GM12878 (cell line): ENCODE data around the gene MTO1. TPM values are rescaled to one million over a fixed set of nuclear protein-coding genes. Genes with fewer than 3 reads are reported as not detected.

Experiments
- ATAC-seq: fragments of 200-7000 bp; cut with Tn5 transposase; 3 replicates; pipeline ENCODE4 v1.9.1; 2020; ENCODE audit warnings: mild to moderate bottlenecking, moderate library complexity
- BruUV-seq: library from RNA; stranded (reverse); fragments of 400-500 nt; replicated peaks from 2 replicates; lab custom pipeline; 2021; lab: Mats Ljungman, UMichigan
- CTCF ChIA-PET: fragments of 300-600 bp; sonication (Branson Sonifier 250); formaldehyde crosslinking; extraction: SDS; loops from one replicate; lab custom pipeline; 2021; ENCODE audit warnings: inconsistent platforms; lab: Yijun Ruan, JAX
- POLR2A ChIA-PET: fragments of 350-600 bp; formaldehyde crosslinking; extraction: SDS; loops from one replicate; lab custom pipeline; 2021; ENCODE audit warnings: inconsistent platforms; lab: Charles Lee
- RAD21 ChIA-PET: fragments of 300-600 bp; sonication (Branson Sonifier 250); formaldehyde crosslinking; loops from one replicate; lab custom pipeline; 2023; ENCODE audit warnings: antibody characterized with exemption; ENCODE audit not compliant: unreplicated experiment; lab: Charles Lee
- SMC1A ChIA-PET: fragments of 300-600 bp; sonication (Branson Sonifier 250); formaldehyde crosslinking; loops from one replicate; lab custom pipeline; 2023; ENCODE audit not compliant: unreplicated experiment, uncharacterized antibody; lab: Charles Lee
- DNase-seq: peaks from one replicate; pipeline ENCODE4 v3.0.0-alpha.2; 2011; ENCODE audit warnings: low read depth, low spot score
- FAIRE-seq: peaks from 3 replicates; lab custom pipeline; 2011; peaks lifted over from hg19 to GRCh38; lab: Jason Lieb, UNC
- H2AFZ ChIP-seq: 2 replicates; pipeline ENCODE4 v1.6.0; 2011; ENCODE audit warnings: low read depth, low read length, control low read depth; ENCODE audit not compliant: control insufficient read depth
- H3K27ac ChIP-seq: 2 replicates; pipeline ENCODE4 v1.5.1; 2011; ENCODE audit warnings: control low read depth; ENCODE audit not compliant: control insufficient read depth, insufficient read depth
- H3K27me3 ChIP-seq, 2 experiments: replicated peaks in 1 of 2; 2 replicates each; pipeline versions ENCODE4 v1.6.0 to v1.6.1; 2011; ENCODE audit warnings: low read length in 1 of 2; ENCODE audit not compliant: control insufficient read depth in 2 of 2, insufficient read depth in 2 of 2
- H3K36me3 ChIP-seq, 2 experiments: 2 replicates each; pipeline ENCODE4 v1.5.1; 2011; ENCODE audit warnings: low read length in 1 of 2; ENCODE audit not compliant: control insufficient read depth in 2 of 2, insufficient read depth in 2 of 2
- H3K4me1 ChIP-seq: 2 replicates; pipeline ENCODE4 v1.6.1; 2011; ENCODE audit warnings: mild to moderate bottlenecking, low read length, moderate library complexity, mixed read lengths; ENCODE audit not compliant: control insufficient read depth, insufficient read depth
- H3K4me2 ChIP-seq: 2 replicates; pipeline ENCODE4 v1.6.0; 2011; ENCODE audit warnings: control low read depth; ENCODE audit not compliant: control insufficient read depth, insufficient read depth
- H3K4me3 ChIP-seq: fragments of 200-600 bp; sonication (generic); 2 replicates; pipeline ENCODE4 v1.5.1; 2016
- H3K79me2 ChIP-seq: 2 replicates; pipeline ENCODE4 v1.6.0; 2011; ENCODE audit warnings: low read length; ENCODE audit not compliant: control insufficient read depth, insufficient read depth
- H3K9ac ChIP-seq: 2 replicates; pipeline ENCODE4 v1.8.0; 2011; ENCODE audit warnings: low read length, control low read depth, mixed read lengths; ENCODE audit not compliant: control insufficient read depth, insufficient read depth
- H3K9me3 ChIP-seq: replicated peaks from 3 replicates; pipeline ENCODE4 v1.5.1; 2011; ENCODE audit warnings: mild to moderate bottlenecking, low read length; ENCODE audit not compliant: control insufficient read depth, insufficient read depth
- H4K20me1 ChIP-seq: 2 replicates; pipeline ENCODE4 v1.6.0; 2011; ENCODE audit not compliant: control insufficient read depth, insufficient read depth
- CHD2 ChIP-seq: IDR thresholded peaks from 2 replicates; pipeline ENCODE4 v1.6.1; 2011; ENCODE audit warnings: low read depth, low read length, improper control_type of control experiment, borderline replicate concordance
- FOXM1 ChIP-seq: IDR thresholded peaks from 2 replicates; pipeline ENCODE4 v1.6.1; 2012; ENCODE audit warnings: low read depth, mild to moderate bottlenecking, inconsistent platforms, low read length, moderate library complexity
- KDM1A ChIP-seq: fragments of 200-600 bp; sonication (generic); IDR thresholded peaks from 2 replicates; pipeline ENCODE4 v1.6.1; 2016; ENCODE audit warnings: borderline replicate concordance
- NFXL1 ChIP-seq: fragments of 450-650 bp; IDR thresholded peaks from 2 replicates; pipeline ENCODE4 v1.6.1; 2017; ENCODE audit warnings: antibody characterized with exemption, mild to moderate bottlenecking, borderline replicate concordance
- NRF1 ChIP-seq: conservative IDR thresholded peaks from 2 replicates; pipeline ENCODE4 v1.6.1; 2011; ENCODE audit warnings: mild to moderate bottlenecking, low read depth, low read length, improper control_type of control experiment
- SMAD1 ChIP-seq: fragments of 450-650 bp; IDR thresholded peaks from 2 replicates; pipeline ENCODE4 v1.6.1; 2018; ENCODE audit warnings: mild to moderate bottlenecking, low read depth; ENCODE audit not compliant: partially characterized antibody
- SPI1 ChIP-seq: IDR thresholded peaks from 2 replicates; pipeline ENCODE4 v1.6.1; 2011; ENCODE audit warnings: low read depth, mild to moderate bottlenecking, low read length, moderate library complexity, borderline replicate concordance; ENCODE audit not compliant: insufficient read depth
- TCF12 ChIP-seq: IDR thresholded peaks from 2 replicates; pipeline ENCODE4 v1.6.1; 2011; ENCODE audit warnings: low read depth, mild to moderate bottlenecking, low read length
- ZNF217 ChIP-seq: fragments of 450-650 bp; IDR thresholded peaks from 2 replicates; pipeline ENCODE4 v1.6.1; 2017; ENCODE audit warnings: antibody characterized with exemption, mild to moderate bottlenecking
- ZSCAN29 ChIP-seq: fragments of 450-650 bp; IDR thresholded peaks from 2 replicates; pipeline ENCODE4 v1.6.1; 2017; ENCODE audit warnings: mild to moderate bottlenecking, moderate library complexity
- WGBS: methylation state at CpG from one replicate; pipeline ENCODE4 v1.1.6; 2016; ENCODE audit warnings: low lambda C conversion rate; ENCODE audit not compliant: insufficient replicate concordance, insufficient coverage; ENCODE audit errors: missing lambda C conversion rate; 5-methylcytosine and 5-hydroxymethylcytosine counted together
- in situ Hi-C: fragments of 300-500 bp; cut with MboI; formaldehyde crosslinking; loops from 9 replicates; pipeline ENCODE4 v1.14.3; 2018; ENCODE audit warnings: mixed read lengths
- intact Hi-C: fragments of 100-400 bp; cut with micrococcal nuclease; formaldehyde crosslinking; loops from one replicate; pipeline ENCODE4 v1.14.2; 2022; ENCODE audit not compliant: unreplicated experiment
- polyA plus RNA-seq, 11 experiments: library from polyadenylated mRNA; depleted of rRNA in 4 of 11; unstranded in 6 of 11; stranded (reverse) in 5 of 11; fragments of >200 nt; fragmentation: Nextera tagmentation in 4 of 11; fragmentation: Illumina TruSeq in 1 of 11; extraction: Ambion mirVana in 4 of 11; extraction: Trizol in 1 of 11; gene quantifications; 1 replicate in 1 of 11; 2 replicates in 10 of 11; pipeline versions ENCODE4 v1.2.1 to v1.2.3, GENCODE V29; 2011 to 2016; ENCODE audit warnings: inconsistent platforms in 2 of 11, missing spikeins in 2 of 11, low read depth in 1 of 11
- small RNA-seq: library from RNA; depleted of rRNA; stranded (forward); fragments of <200 nt; gene quantifications from one replicate; pipeline ENCODE3, GENCODE V24; 2014
- total RNA-seq, 4 experiments: library from RNA; depleted of rRNA in 3 of 4; stranded (reverse); fragments of >200 nt in 3 of 4; fragmentation: Illumina TruSeq in 1 of 4; extraction: Trizol in 1 of 4; gene quantifications; 2 replicates each; pipeline versions ENCODE4 v1.2.1 to v1.2.3, GENCODE V29; 2013 to 2021
- TF ChIP-seq, protein P1 (sequence below): IDR thresholded peaks from 2 replicates; pipeline ENCODE4 v1.6.1; 2012; ENCODE audit warnings: improper control_type of control experiment, low read depth, low read length; ENCODE audit not compliant: insufficient replicate concordance

The MTO1 gene
- total and polyA plus RNA-seq, 10 of the 15 experiments (the other 5 are each of a cell fraction or from before 2014, with no cell fraction given) = 24.8 to 53.6 (median 33.1) TPM

DNA sequence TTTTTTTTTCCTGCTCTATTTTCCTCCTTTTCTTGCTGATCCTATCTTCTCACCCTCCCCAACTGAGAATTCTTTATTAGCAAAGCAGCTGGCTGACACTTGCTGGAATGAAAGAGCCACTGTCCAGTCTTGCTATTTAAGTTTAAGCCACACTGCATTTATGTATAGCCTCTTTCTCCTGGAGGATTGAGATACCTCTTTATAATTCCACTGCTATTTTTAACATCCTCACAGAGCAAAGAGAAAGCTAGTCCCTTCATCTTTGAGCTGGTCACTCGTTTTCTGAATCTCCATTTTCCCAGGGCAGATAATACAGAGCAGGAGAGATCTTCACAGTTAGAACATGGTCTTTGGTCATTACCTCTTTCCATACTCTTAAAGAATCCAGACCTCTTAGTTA, 95.3 kb downstream of the MTO1 start:
- no peaks in the 10 kb centered on the region for H4K20me1 ChIP-seq
- H3K9ac ChIP-seq = no peak overlapping the region
- no peak for FAIRE-seq
- no peaks in the 10 kb centered on the region for H3K36me3 ChIP-seq
- no peak overlapping the region for H3K4me2 ChIP-seq
- H3K9me3 ChIP-seq = no peaks in the 10 kb centered on the region
- H3K4me1 ChIP-seq = peaks cover 29% of the 10 kb centered on the region
- DNase-seq = no peak
- no TSS peak for BruUV-seq
- SMC1A ChIA-PET = interaction anchor here (1.0 to 5.3 kb wide), 11 partner anchors 9 to 85 kb away, joined by 3 to 38 read pairs (median 6); partner anchors contain the start of gene EEF1A1
- POLR2A ChIA-PET = interaction anchor here (0.5 to 4.8 kb wide), 5 partner anchors 9 to 83 kb away, joined by 3 to 48 read pairs (median 4); partner anchors contain the start of gene EEF1A1
- RAD21 ChIA-PET = interaction anchor here (1.1 to 4.6 kb wide), 8 partner anchors 8 to 54 kb away, joined by 4 to 42 read pairs (median 9); partner anchors contain the start of gene EEF1A1
- no peaks in the 10 kb centered on the region for H3K79me2 ChIP-seq
- ATAC-seq = no peak
- H3K27ac ChIP-seq = no peak overlapping the region
- no peaks in the 10 kb centered on the region for H3K27me3 ChIP-seq
- no peak overlapping the region for H2AFZ ChIP-seq
- no peak overlapping the region for H3K4me3 ChIP-seq
- WGBS = 19% methylated on average over 1 of the region's 1 CpG
- CTCF ChIA-PET = interaction anchor here (0.7 to 3.0 kb wide), 7 partner anchors 8 to 43 kb away, joined by 3 to 18 read pairs (median 4); no protein-coding TSS in a partner anchor
- no peak for TF ChIP-seq SPI1
- TF ChIP-seq ZNF217 = no peak
- TF ChIP-seq TCF12 = no peak
- no peak for TF ChIP-seq FOXM1
- TF ChIP-seq, protein P1, sequence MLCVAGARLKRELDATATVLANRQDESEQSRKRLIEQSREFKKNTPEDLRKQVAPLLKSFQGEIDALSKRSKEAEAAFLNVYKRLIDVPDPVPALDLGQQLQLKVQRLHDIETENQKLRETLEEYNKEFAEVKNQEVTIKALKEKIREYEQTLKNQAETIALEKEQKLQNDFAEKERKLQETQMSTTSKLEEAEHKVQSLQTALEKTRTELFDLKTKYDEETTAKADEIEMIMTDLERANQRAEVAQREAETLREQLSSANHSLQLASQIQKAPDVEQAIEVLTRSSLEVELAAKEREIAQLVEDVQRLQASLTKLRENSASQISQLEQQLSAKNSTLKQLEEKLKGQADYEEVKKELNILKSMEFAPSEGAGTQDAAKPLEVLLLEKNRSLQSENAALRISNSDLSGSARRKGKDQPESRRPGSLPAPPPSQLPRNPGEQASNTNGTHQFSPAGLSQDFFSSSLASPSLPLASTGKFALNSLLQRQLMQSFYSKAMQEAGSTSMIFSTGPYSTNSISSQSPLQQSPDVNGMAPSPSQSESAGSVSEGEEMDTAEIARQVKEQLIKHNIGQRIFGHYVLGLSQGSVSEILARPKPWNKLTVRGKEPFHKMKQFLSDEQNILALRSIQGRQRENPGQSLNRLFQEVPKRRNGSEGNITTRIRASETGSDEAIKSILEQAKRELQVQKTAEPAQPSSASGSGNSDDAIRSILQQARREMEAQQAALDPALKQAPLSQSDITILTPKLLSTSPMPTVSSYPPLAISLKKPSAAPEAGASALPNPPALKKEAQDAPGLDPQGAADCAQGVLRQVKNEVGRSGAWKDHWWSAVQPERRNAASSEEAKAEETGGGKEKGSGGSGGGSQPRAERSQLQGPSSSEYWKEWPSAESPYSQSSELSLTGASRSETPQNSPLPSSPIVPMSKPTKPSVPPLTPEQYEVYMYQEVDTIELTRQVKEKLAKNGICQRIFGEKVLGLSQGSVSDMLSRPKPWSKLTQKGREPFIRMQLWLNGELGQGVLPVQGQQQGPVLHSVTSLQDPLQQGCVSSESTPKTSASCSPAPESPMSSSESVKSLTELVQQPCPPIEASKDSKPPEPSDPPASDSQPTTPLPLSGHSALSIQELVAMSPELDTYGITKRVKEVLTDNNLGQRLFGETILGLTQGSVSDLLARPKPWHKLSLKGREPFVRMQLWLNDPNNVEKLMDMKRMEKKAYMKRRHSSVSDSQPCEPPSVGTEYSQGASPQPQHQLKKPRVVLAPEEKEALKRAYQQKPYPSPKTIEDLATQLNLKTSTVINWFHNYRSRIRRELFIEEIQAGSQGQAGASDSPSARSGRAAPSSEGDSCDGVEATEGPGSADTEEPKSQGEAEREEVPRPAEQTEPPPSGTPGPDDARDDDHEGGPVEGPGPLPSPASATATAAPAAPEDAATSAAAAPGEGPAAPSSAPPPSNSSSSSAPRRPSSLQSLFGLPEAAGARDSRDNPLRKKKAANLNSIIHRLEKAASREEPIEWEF = no peak
- no peak for TF ChIP-seq KDM1A
- no peak for TF ChIP-seq ZSCAN29
- no peak for TF ChIP-seq NFXL1
- TF ChIP-seq NRF1 = no peak
- no peak for TF ChIP-seq CHD2
- TF ChIP-seq SMAD1 = no peak
- in situ Hi-C loops (no loop called here), intact Hi-C loops (no loop called here)

Small RNA genes lying within 50 kb of the gene (small RNA-seq; reads per million reads assigned to genes)
- not detected for gene AL603910.2
- not detected for gene RN7SL827P
- not detected for gene RNU6-975P

Other genes with a start within 250 kb of the MTO1 start
Only the 7 nearest of the 10 such genes appear.
- not detected in 2 replicates for gene DPPA5, start 107.5 kb upstream of the MTO1 start, total RNA-seq (2014; rRNA removed)
- gene DPPA5, start 107.5 kb upstream of the MTO1 start, total RNA-seq (2014; rRNA removed; fragmentation: Illumina TruSeq; extraction: Trizol) = not detected in 2 replicates
- not detected in 2 replicates for gene DPPA5, start 107.5 kb upstream of the MTO1 start, total RNA-seq (2021)
- gene DPPA5, start 107.5 kb upstream of the MTO1 start, polyA plus RNA-seq (2011; rRNA removed) = not detected in 2 replicates
- not detected in 2 replicates for gene DPPA5, start 107.5 kb upstream of the MTO1 start, polyA plus RNA-seq (2014; fragmentation: Illumina TruSeq; extraction: Trizol)
- not detected for gene DPPA5, start 107.5 kb upstream of the MTO1 start, polyA plus RNA-seq (2014; fragmentation: Nextera tagmentation; extraction: Ambion mirVana)
- gene DPPA5, start 107.5 kb upstream of the MTO1 start, polyA plus RNA-seq (2014; rRNA removed) = not detected in 2 replicates
- gene DPPA5, start 107.5 kb upstream of the MTO1 start, polyA plus RNA-seq (2016; fragmentation: Nextera tagmentation; extraction: Ambion mirVana) = not detected
- gene KHDC3L, start 99.1 kb upstream of the MTO1 start, total RNA-seq (2014; rRNA removed) = not detected in 2 replicates
- gene KHDC3L, start 99.1 kb upstream of the MTO1 start, total RNA-seq (2014; rRNA removed; fragmentation: Illumina TruSeq; extraction: Trizol) = not detected in 2 replicates
- gene KHDC3L, start 99.1 kb upstream of the MTO1 start, total RNA-seq (2021) = not detected in 2 replicates
- not detected in 2 replicates for gene KHDC3L, start 99.1 kb upstream of the MTO1 start, polyA plus RNA-seq (2011; rRNA removed)
- not detected in 2 replicates for gene KHDC3L, start 99.1 kb upstream of the MTO1 start, polyA plus RNA-seq (2014; fragmentation: Illumina TruSeq; extraction: Trizol)
- not detected for gene KHDC3L, start 99.1 kb upstream of the MTO1 start, polyA plus RNA-seq (2014; fragmentation: Nextera tagmentation; extraction: Ambion mirVana)
- not detected in 2 replicates for gene KHDC3L, start 99.1 kb upstream of the MTO1 start, polyA plus RNA-seq (2014; rRNA removed)
- not detected for gene KHDC3L, start 99.1 kb upstream of the MTO1 start, polyA plus RNA-seq (2016; fragmentation: Nextera tagmentation; extraction: Ambion mirVana)
- not detected in 2 replicates for gene OOEP, start 91.8 kb upstream of the MTO1 start, total RNA-seq (2014; rRNA removed)
- not detected in 2 replicates for gene OOEP, start 91.8 kb upstream of the MTO1 start, total RNA-seq (2014; rRNA removed; fragmentation: Illumina TruSeq; extraction: Trizol)
- not detected in 2 replicates for gene OOEP, start 91.8 kb upstream of the MTO1 start, total RNA-seq (2021)
- 0.08 TPM in 1 of 2 replicates, not detected in the other for gene OOEP, start 91.8 kb upstream of the MTO1 start, polyA plus RNA-seq (2011; rRNA removed)
- not detected in 2 replicates for gene OOEP, start 91.8 kb upstream of the MTO1 start, polyA plus RNA-seq (2014; fragmentation: Illumina TruSeq; extraction: Trizol)
- not detected for gene OOEP, start 91.8 kb upstream of the MTO1 start, polyA plus RNA-seq (2014; fragmentation: Nextera tagmentation; extraction: Ambion mirVana)
- gene OOEP, start 91.8 kb upstream of the MTO1 start, polyA plus RNA-seq (2014; rRNA removed) = not detected in 2 replicates
- not detected for gene OOEP, start 91.8 kb upstream of the MTO1 start, polyA plus RNA-seq (2016; fragmentation: Nextera tagmentation; extraction: Ambion mirVana)
- gene DDX43, start 66.9 kb upstream of the MTO1 start, total RNA-seq (2014; rRNA removed) = not detected in 2 replicates
- not detected in 2 replicates for gene DDX43, start 66.9 kb upstream of the MTO1 start, total RNA-seq (2014; rRNA removed; fragmentation: Illumina TruSeq; extraction: Trizol)
- 0.08 TPM in 1 of 2 replicates, not detected in the other for gene DDX43, start 66.9 kb upstream of the MTO1 start, total RNA-seq (2021)
- gene DDX43, start 66.9 kb upstream of the MTO1 start, polyA plus RNA-seq (2011; rRNA removed) = not detected in 2 replicates
- not detected in 2 replicates for gene DDX43, start 66.9 kb upstream of the MTO1 start, polyA plus RNA-seq (2014; fragmentation: Illumina TruSeq; extraction: Trizol)
- gene DDX43, start 66.9 kb upstream of the MTO1 start, polyA plus RNA-seq (2014; fragmentation: Nextera tagmentation; extraction: Ambion mirVana) = not detected
- not detected in 2 replicates for gene DDX43, start 66.9 kb upstream of the MTO1 start, polyA plus RNA-seq (2014; rRNA removed)
- under 1 TPM in 1 of 2 experiments, not detected in 1; 0.12 TPM for gene DDX43, start 66.9 kb upstream of the MTO1 start, polyA plus RNA-seq (2016; fragmentation: Nextera tagmentation; extraction: Ambion mirVana)
- gene CGAS, start 9.4 kb upstream of the MTO1 start, total RNA-seq (2014; rRNA removed) = 30.2 and 32.5 TPM in 2 replicates
- 23.5 and 24.9 TPM in 2 replicates for gene CGAS, start 9.4 kb upstream of the MTO1 start, total RNA-seq (2014; rRNA removed; fragmentation: Illumina TruSeq; extraction: Trizol)
- 25.7 and 25.8 TPM in 2 replicates for gene CGAS, start 9.4 kb upstream of the MTO1 start, total RNA-seq (2021)
- gene CGAS, start 9.4 kb upstream of the MTO1 start, polyA plus RNA-seq (2011; rRNA removed) = 15.3 and 23.3 TPM in 2 replicates
- gene CGAS, start 9.4 kb upstream of the MTO1 start, polyA plus RNA-seq (2014; fragmentation: Illumina TruSeq; extraction: Trizol) = 13.1 and 15.5 TPM in 2 replicates
- gene CGAS, start 9.4 kb upstream of the MTO1 start, polyA plus RNA-seq (2014; fragmentation: Nextera tagmentation; extraction: Ambion mirVana) = 1 to 10 TPM; 4.7 to 7.9 TPM
- 16.9 and 19.9 TPM in 2 replicates for gene CGAS, start 9.4 kb upstream of the MTO1 start, polyA plus RNA-seq (2014; rRNA removed)
- 10 to 100 TPM; 24.2 to 25.5 TPM for gene CGAS, start 9.4 kb upstream of the MTO1 start, polyA plus RNA-seq (2016; fragmentation: Nextera tagmentation; extraction: Ambion mirVana)
- gene EEF1A1, start 59.3 kb downstream of the MTO1 start, total RNA-seq (2014; rRNA removed) = 14,131 and 16,902 TPM in 2 replicates
- 17,468 and 18,090 TPM in 2 replicates for gene EEF1A1, start 59.3 kb downstream of the MTO1 start, total RNA-seq (2014; rRNA removed; fragmentation: Illumina TruSeq; extraction: Trizol)
- 14,684 and 15,216 TPM in 2 replicates for gene EEF1A1, start 59.3 kb downstream of the MTO1 start, total RNA-seq (2021)
- 17,795 and 20,374 TPM in 2 replicates for gene EEF1A1, start 59.3 kb downstream of the MTO1 start, polyA plus RNA-seq (2011; rRNA removed)
- gene EEF1A1, start 59.3 kb downstream of the MTO1 start, polyA plus RNA-seq (2014; fragmentation: Illumina TruSeq; extraction: Trizol) = 16,201 and 18,845 TPM in 2 replicates
- gene EEF1A1, start 59.3 kb downstream of the MTO1 start, polyA plus RNA-seq (2014; fragmentation: Nextera tagmentation; extraction: Ambion mirVana) = over 10,000 TPM in 1 of 2 experiments, 1,000 to 10,000 TPM in 1; 8,305 to 13,725 TPM
- gene EEF1A1, start 59.3 kb downstream of the MTO1 start, polyA plus RNA-seq (2014; rRNA removed) = 12,347 and 14,133 TPM in 2 replicates
- 1,000 to 10,000 TPM; 4,214 to 4,415 TPM for gene EEF1A1, start 59.3 kb downstream of the MTO1 start, polyA plus RNA-seq (2016; fragmentation: Nextera tagmentation; extraction: Ambion mirVana)
- 6.6 and 6.9 TPM in 2 replicates for gene SLC17A5, start 192.3 kb downstream of the MTO1 start, total RNA-seq (2014; rRNA removed)
- gene SLC17A5, start 192.3 kb downstream of the MTO1 start, total RNA-seq (2014; rRNA removed; fragmentation: Illumina TruSeq; extraction: Trizol) = 5.9 TPM in 2 replicates
- gene SLC17A5, start 192.3 kb downstream of the MTO1 start, total RNA-seq (2021) = 4.4 and 5.2 TPM in 2 replicates
- 4.4 and 5.0 TPM in 2 replicates for gene SLC17A5, start 192.3 kb downstream of the MTO1 start, polyA plus RNA-seq (2011; rRNA removed)
- gene SLC17A5, start 192.3 kb downstream of the MTO1 start, polyA plus RNA-seq (2014; fragmentation: Illumina TruSeq; extraction: Trizol) = 4.8 and 5.2 TPM in 2 replicates
- 1 to 10 TPM; 2.3 to 2.7 TPM for gene SLC17A5, start 192.3 kb downstream of the MTO1 start, polyA plus RNA-seq (2014; fragmentation: Nextera tagmentation; extraction: Ambion mirVana)
- 3.7 and 3.8 TPM in 2 replicates for gene SLC17A5, start 192.3 kb downstream of the MTO1 start, polyA plus RNA-seq (2014; rRNA removed)
- 1 to 10 TPM; 6.5 to 7.2 TPM for gene SLC17A5, start 192.3 kb downstream of the MTO1 start, polyA plus RNA-seq (2016; fragmentation: Nextera tagmentation; extraction: Ambion mirVana)